GM12878 (cell line): ENCODE measurements around the gene ANO9.

Source experiments
- CTCF ChIP-seq, 3 experiments: IDR thresholded peaks in 2 of 3; conservative IDR thresholded peaks in 1 of 3; 2 replicates each; pipeline ENCODE4 v1.5.1; 2011; ENCODE audit warnings: low read depth in 3 of 3, low read length in 3 of 3, mild to moderate bottlenecking in 3 of 3, control low read depth in 2 of 3, moderate library complexity in 2 of 3, inconsistent platforms in 1 of 3, mixed read lengths in 1 of 3; ENCODE audit not compliant: control insufficient read depth in 2 of 3, insufficient read depth in 1 of 3; ENCODE audit errors: extremely low read depth in 1 of 3
- CUX1 ChIP-seq: IDR thresholded peaks from 2 replicates; pipeline ENCODE4 v1.6.1; 2012; ENCODE audit warnings: improper control_type of control experiment, low read depth, low read length; ENCODE audit not compliant: insufficient replicate concordance
- E2F8 ChIP-seq: fragments of 450-650 bp; IDR thresholded peaks from 2 replicates; pipeline ENCODE4 v1.6.1; 2018; ENCODE audit warnings: mild to moderate bottlenecking, low read depth, moderate library complexity; ENCODE audit not compliant: partially characterized antibody
- HDAC2 ChIP-seq: fragments of 200-600 bp; sonication (generic); IDR thresholded peaks from 2 replicates; pipeline ENCODE4 v1.6.1; 2017
- KAT2A ChIP-seq: conservative IDR thresholded peaks from 2 replicates; pipeline ENCODE4 v1.6.1; 2011; ENCODE audit warnings: low read depth, low read length; ENCODE audit not compliant: control insufficient read depth
- KDM1A ChIP-seq: fragments of 200-600 bp; sonication (generic); IDR thresholded peaks from 2 replicates; pipeline ENCODE4 v1.6.1; 2016; ENCODE audit warnings: borderline replicate concordance
- NFIC ChIP-seq: IDR thresholded peaks from 2 replicates; pipeline ENCODE4 v1.6.1; 2012; ENCODE audit warnings: low read depth, mild to moderate bottlenecking, inconsistent platforms, low read length, moderate library complexity
- POLR2A ChIP-seq: IDR thresholded peaks from 2 replicates; pipeline ENCODE4 v1.6.1; 2011; ENCODE audit warnings: low read depth, mild to moderate bottlenecking, low read length
- POLR2AphosphoS2 ChIP-seq: IDR thresholded peaks from 2 replicates; pipeline ENCODE4 v1.6.1; 2011; ENCODE audit warnings: low read depth, mild to moderate bottlenecking, low read length, improper control_type of control experiment, moderate library complexity
- SMC3 ChIP-seq: IDR thresholded peaks from 2 replicates; pipeline ENCODE4 v1.6.1; 2011; ENCODE audit warnings: low read length, improper control_type of control experiment, borderline replicate concordance
- ZNF687 ChIP-seq: fragments of 450-650 bp; IDR thresholded peaks from 2 replicates; pipeline ENCODE4 v1.6.1; 2017; ENCODE audit warnings: mild to moderate bottlenecking, moderate library complexity

- TF ChIP-seq NFIC (no peak), E2F8 (no peak), POLR2AphosphoS2 (no peak), KAT2A (no peak), CTCF (IDR thresholded peaks at IDR 0.05 in 2 of 3, conservative IDR thresholded peaks at IDR 0.05 in 1 of 3; ENCODE audit: control insufficient read depth in 2 of 3, extremely low read depth in 1 of 3, insufficient read depth in 1 of 3, low read depth in 3 of 3, low read length in 3 of 3) (no peak), HDAC2 (no peak), SMC3 (no peak), CUX1 (no peak), POLR2A (no peak), KDM1A (no peak), ZNF687 (no peak)
Measured at GRCh38 chr11:472272-472671, 30.5 kb upstream of the ANO9 start.
